HG03521 (cell line): ENCODE measurements around the gene FRMPD4.

ENCODE experiments used
- ATAC-seq: cut with Tn5 transposase; IDR thresholded peaks from one replicate; pipeline ENCODE4 v1.9.1; 2021; ENCODE audit warnings: mild to moderate bottlenecking, moderate library complexity; ENCODE audit not compliant: unreplicated experiment

The FRMPD4 gene

DNA sequence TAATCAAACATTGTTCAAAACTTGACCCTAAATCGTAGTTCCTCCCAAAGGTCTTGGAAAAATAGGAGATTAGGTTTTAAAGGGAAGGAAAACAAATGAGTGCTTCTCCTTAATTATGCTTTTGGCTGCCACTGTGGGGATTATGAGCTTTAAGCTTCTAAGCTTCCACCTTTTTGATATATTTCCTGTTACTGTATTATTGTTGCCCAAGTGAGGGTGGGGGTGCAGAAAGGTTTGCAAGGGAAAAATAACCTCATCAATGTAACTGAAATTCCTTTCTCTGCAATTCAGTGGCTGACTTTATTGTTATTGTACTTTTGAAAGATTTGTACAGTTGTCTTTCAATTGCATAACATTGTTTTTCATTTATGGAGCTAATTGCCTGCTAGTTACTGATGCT, 285.1 kb downstream of the FRMPD4 start:
- no peak for ATAC-seq

- ATAC-seq: no peak
Measured at GRCh38 chrX:12425496-12425895, 287.2 kb downstream of the FRMPD4 start.

GRCh38 chrX:12426420-12426819, 288.1 kb downstream of the FRMPD4 start:
- ATAC-seq: no peak

GRCh38 chrX:12434493-12434892, 296.2 kb downstream of the FRMPD4 start:
- no peak for ATAC-seq

- ATAC-seq: no peak
Measured at GRCh38 chrX:12439416-12439815, 301.1 kb downstream of the FRMPD4 start.

DNA sequence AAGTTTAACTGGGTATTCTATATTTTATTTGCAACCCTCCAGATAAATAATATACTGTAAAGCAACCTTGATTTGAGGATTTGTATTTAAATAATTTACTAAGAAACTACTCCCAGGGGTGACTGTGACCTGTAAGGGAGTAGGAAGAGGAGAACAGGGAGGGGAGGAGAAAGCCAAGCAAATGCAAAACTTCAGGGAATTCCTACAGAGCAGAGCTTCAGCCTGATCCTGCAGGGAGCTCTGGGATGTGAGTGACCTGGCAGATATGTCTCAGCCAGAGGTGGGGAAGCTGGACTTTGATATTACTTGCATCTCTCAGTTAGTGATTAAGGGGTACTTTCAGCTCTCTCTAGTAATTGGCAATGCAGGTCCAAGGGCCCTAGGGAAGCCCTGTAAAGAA, 302.0 kb downstream of the FRMPD4 start:
- ATAC-seq: no peak

DNA sequence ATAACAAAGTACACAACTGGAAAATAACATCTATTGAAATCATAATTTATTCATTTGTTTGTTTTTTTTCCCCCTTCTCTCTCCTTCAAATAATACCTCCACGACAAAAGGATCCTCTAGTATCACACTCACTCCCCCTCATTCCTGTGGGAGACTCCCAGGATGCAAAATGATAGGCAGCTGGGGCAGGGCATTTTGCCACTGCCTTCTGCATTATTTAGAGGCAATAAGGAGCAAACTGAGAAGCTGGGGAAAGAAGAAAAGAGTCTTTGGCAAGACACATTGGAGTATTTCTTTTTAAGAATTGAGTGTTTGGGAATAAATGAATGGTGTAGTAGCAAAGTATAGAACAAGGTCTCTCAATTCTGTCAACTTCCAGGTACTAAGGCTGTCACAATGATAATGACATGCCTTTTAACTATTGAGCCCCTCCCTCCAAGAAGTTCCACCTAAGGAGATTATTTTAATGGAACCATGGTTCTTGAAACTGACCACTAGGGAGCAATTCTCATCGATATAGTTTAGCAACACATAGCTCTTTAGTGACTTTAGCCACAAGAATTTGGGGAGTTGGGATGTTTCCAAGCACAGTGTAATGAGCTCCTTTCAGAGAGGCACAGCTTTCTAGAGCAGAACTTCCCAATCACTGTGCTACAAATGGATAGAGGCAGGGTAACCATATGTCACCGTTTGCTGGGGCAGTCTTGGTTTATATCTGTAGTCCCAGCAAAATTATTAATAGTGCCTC, 303.3 kb downstream of the FRMPD4 start:
- ATAC-seq: no peak

GRCh38 chrX:12443534-12444098, 305.3 kb downstream of the FRMPD4 start:
- ATAC-seq: peak; percentile 92

- no peak for ATAC-seq
Measured at GRCh38 chrX:12446342-12447075, 308.2 kb downstream of the FRMPD4 start.

- ATAC-seq: no peak
Measured at GRCh38 chrX:12447448-12448064, 309.3 kb downstream of the FRMPD4 start.

- no peak for ATAC-seq
Measured at GRCh38 chrX:12452268-12452667, 314.0 kb downstream of the FRMPD4 start.

GRCh38 chrX:12460929-12461328, 322.7 kb downstream of the FRMPD4 start:
- no peak for ATAC-seq

GRCh38 chrX:12463052-12463451, 324.8 kb downstream of the FRMPD4 start:
- ATAC-seq: no peak

- ATAC-seq: no peak
Measured at GRCh38 chrX:12463873-12464272, 325.6 kb downstream of the FRMPD4 start.

DNA sequence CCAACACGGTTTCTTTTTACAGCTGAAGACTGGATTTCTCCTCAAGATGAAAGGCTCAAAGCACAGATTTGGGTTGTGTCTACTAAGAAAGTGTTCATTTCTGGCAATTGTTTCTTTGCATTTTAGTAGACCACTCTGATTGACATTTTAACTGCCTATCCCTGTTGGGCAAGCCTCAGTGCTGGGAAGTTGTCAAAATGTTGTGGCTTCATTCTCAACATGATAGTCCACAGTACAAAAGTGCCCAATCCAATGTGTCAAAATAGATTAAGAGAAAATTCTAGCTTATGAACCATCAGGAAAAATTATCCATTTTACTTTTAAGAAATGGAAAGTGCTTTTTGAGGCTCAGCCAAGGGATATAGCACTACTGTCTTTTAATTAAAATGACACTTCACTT, 329.0 kb downstream of the FRMPD4 start:
- ATAC-seq: no peak

- no peak for ATAC-seq
Measured at GRCh38 chrX:12469296-12469695, 331.0 kb downstream of the FRMPD4 start.

GRCh38 chrX:12471061-12471460, 332.8 kb downstream of the FRMPD4 start:
- ATAC-seq: no peak

GRCh38 chrX:12480956-12481355, 342.7 kb downstream of the FRMPD4 start:
- no peak for ATAC-seq

DNA sequence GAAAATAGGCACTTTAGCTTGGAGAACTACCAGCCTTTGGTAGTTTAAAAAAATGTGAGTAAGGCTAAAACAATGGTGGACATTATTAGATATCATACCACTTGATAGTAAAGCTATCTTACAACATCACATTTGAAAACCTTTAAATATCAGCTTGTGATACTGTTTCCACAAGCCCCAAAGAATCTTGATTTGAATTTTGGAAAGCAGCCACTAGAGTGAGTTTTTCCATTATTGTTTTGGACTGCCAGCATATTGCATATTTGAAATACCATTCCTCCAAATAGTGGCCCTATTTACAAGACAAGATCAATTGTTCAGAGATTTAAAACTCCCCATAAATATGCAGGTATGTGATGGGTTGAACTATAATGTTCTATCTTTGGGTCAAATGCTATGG, 349.9 kb downstream of the FRMPD4 start:
- ATAC-seq: no peak

DNA sequence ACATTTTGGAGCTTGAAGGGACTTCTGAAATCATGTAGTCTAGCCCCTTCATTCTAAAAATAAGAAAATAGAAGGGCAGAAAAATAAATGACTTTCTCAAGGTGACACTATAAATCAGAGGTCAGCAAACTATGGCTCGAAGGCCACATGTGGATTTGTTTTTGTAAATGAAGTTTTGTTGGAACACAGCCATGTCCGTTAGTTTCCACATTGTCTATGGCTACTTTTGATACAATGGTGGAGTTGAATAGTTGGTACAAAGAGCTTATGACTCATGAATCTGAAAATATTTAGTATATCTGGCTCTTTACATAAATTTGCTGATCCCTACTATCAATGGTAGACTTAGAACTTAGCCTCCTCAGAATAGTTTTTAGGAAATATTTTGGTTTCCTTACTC, 350.5 kb downstream of the FRMPD4 start:
- no peak for ATAC-seq

- ATAC-seq: no peak
Measured at GRCh38 chrX:12489341-12489740, 351.1 kb downstream of the FRMPD4 start.
